NCI-H1436 (cell line): Measurements from ENCODE around the gene HTT-AS.

Experiments used
- DNase-seq: peaks from one replicate; lab custom pipeline; 2025; lab: John Stamatoyannopoulos, UW

HTT-AS gene

DNA sequence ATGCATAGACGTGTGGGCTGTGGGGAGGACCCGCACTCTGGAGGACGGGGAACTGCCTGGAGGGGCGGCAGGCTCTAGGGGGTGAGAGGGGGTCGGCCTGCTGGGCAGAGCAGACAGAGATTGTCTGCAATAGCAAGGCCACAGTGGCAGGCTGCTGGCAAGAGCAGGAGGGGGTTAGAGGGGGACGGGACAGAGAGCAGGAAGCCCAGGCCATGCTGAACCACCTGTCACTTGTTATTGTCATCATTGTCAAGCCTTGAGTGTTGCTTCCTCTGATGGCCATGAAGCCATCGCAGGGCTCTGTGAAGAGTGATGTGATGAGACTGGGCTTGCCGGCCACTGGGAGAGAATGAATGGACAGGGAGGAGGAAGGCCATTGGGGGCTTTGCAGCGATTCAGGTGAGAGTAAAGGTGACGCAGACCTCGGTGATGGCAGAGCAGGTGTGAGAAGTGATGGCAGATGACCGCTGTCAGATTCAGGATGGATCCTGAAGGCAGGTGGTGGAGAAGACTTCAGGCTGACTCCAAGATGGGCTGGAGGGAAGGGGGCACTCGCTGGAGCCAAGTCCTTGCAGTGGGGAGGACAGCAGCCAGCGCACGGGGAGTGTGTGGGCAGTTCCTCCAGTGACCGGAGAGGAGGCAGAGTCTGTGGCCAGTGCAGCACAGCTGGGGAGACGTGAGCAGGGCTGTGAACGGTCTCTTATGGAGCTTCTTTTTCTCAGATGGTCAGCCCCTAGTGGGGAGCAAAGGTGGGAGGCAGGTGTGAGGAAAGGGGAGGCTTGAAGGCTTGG, 43.6 kb downstream of the HTT-AS start:
- no peak for DNase-seq

DNA sequence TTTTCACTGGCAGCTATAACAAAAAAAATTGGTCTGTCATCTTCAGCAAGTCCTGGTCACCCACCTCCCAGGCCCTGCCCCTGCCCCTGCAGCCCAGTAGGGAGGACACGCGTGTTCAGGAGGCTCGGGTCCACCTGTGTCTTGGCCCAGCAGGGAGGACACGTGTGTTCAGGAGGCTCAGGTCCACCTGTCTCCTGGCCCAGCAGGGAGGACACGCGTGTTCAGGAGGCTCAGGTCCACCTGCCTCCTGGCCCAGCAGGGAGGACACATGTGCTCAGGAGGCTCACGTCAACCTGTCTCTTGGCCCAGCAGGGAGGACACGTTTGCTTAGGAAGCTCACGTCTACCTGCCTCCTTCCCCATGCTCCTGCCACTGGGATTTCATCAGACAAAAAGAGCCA, 44.9 kb downstream of the HTT-AS start:
- no peak for DNase-seq

DNA sequence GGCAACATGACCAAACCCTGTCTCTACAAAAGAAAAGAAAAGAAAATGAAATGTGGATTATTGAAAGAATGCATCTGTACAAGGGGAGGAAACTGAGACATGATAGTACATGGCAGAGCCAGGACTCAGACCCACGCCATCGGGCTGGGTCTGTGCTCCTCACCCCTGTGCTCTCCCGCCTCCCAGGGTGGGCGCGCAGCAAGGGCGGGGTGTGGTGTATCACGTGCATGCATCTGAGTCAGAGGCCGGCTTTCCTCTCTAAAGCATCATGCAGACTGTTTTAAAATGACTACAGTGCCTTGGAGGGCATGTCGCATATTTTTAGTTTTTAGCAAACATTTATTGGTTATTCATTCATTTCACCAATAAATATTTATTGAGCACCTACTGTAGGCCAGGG, 47.8 kb downstream of the HTT-AS start:
- DNase-seq = no peak

GRCh38 chr4:3025881-3026280, 48.5 kb downstream of the HTT-AS start:
- DNase-seq = no peak

- DNase-seq = no peak
Measured at GRCh38 chr4:3022651-3023050, 51.7 kb downstream of the HTT-AS start.

GRCh38 chr4:3022112-3022511, 52.2 kb downstream of the HTT-AS start:
- DNase-seq = no peak

- DNase-seq = no peak
Measured at GRCh38 chr4:3021627-3022026, 52.7 kb downstream of the HTT-AS start.

- no peak for DNase-seq
Measured at GRCh38 chr4:3021127-3021526, 53.2 kb downstream of the HTT-AS start.

- DNase-seq = no peak
Measured at GRCh38 chr4:3019145-3019846, 55.0 kb downstream of the HTT-AS start.

- no peak for DNase-seq
Measured at GRCh38 chr4:3017504-3017903, 56.8 kb downstream of the HTT-AS start.

DNA sequence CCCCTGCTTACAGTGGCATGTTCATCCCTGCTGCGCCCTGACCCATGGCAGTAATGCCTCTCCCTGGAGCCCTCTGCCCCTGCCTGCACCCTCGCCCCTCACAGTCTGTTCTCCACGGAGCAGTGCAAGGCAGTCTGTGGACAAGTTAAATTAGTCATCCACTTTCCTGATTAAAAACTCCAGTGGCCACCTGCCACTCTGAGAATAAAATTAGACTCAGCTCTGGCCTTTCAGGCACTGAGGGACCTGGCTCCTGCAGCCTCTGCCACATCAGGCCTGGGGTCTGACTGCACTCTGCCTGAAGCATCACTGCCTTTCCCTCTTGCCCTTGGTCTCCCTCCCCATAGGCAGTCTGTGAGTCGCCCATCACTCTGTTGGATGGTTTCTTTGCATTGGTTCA, 57.4 kb downstream of the HTT-AS start:
- no peak for DNase-seq

DNA sequence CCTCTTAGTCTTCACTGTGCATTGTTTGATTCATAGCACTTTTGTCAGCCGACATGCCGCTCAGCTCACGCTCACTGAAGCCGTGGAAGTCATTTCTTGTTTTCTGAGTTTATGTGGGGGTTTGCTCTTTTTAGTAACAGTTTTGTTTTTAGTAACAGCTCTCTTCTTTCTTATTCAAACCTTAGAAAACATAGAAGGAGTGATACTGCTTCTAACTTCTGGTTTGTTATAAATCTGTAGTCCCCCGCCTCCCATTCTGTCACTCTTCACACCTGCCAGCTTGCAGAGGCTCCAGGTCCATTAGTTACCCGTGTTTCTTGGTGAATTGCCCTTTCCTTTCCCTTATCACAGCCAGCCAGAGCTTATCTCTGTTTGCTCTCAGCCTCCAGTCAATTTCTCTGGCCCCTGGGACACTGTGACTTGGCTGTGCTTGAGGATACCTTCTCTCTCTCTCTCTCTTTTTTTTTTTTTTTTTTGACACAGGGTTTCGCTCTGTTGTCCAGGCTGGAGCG, 60.4 kb downstream of the HTT-AS start:
- DNase-seq = no peak
